ENCODE data around the gene PTPRM. TPM values are rescaled to one million over a fixed set of nuclear protein-coding genes. Genes with fewer than 3 reads are reported as not detected.

PTPRM gene
- polyA plus RNA-seq, 1 of the 3 experiments (the other 2 are of a cell fraction): 16.0 TPM

GRCh38 chr18:8379187-8379941 is 812.2 kb downstream of the PTPRM start:
- H3K4me1 ChIP-seq (ENCODE audit: control insufficient read depth in 1 of 2, insufficient read depth in 2 of 2, low read depth in 1 of 2, low read length in 1 of 2): no peaks in the 10 kb centered on the region; a peak in 1 of 4 replicates
- TF ChIP-seq ELF1 (IDR thresholded peaks at IDR 0.05) (no peak), FOSL2 (IDR thresholded peaks at IDR 0.05; ENCODE audit: borderline replicate concordance, low read depth) (no peak), NRF1 (IDR thresholded peaks at IDR 0.05; ENCODE audit: low read depth, low read length) (no peak), MEF2A (IDR thresholded peaks at IDR 0.05; ENCODE audit: borderline replicate concordance, low read depth) (no peak), SIN3A (IDR thresholded peaks at IDR 0.05; ENCODE audit: borderline replicate concordance, low read depth, low read length) (no peak), POLR2AphosphoS5 (IDR thresholded peaks at IDR 0.05; ENCODE audit: low read depth, low read length) (no peak)
- no peak overlapping the region for H3K9ac ChIP-seq
- no peak for DNase-seq
- H2AFZ ChIP-seq (ENCODE audit: low read depth): no peak overlapping the region
- POLR2A ChIA-PET: no interaction called here
- H3K4me2 ChIP-seq: no peak overlapping the region
- H3K79me2 ChIP-seq (ENCODE audit: insufficient read depth): no peaks in the 10 kb centered on the region
- H3F3A ChIP-seq (replicated peaks; ENCODE audit: insufficient read depth): no peaks in the 10 kb centered on the region
- no peaks in the 10 kb centered on the region for H3K9me3 ChIP-seq
- CTCF ChIA-PET: interaction anchor here (1.0 to 2.5 kb wide), 4 partner anchors 8 to 1107 kb away, joined by 3 to 18 read pairs (median 4); no protein-coding TSS in a partner anchor
- 85% methylated on average over 19 of the region's 19 CpGs for WGBS (ENCODE audit: low lambda C conversion rate)
- H3K36me3 ChIP-seq (replicated peaks in 1 of 2; ENCODE audit: control insufficient read depth in 1 of 2, insufficient read depth in 2 of 2, low read length in 1 of 2): no peaks in the 10 kb centered on the region
- no peaks in the 10 kb centered on the region for H4K20me1 ChIP-seq (ENCODE audit: insufficient read depth)
- H3K27me3 ChIP-seq (ENCODE audit: insufficient read depth): no peaks in the 10 kb centered on the region
- no peaks in the 10 kb centered on the region for H3K9me2 ChIP-seq
- H3K4me3 ChIP-seq (ENCODE audit: low read depth in 2 of 2, low read length in 1 of 2): no peak overlapping the region
- H3K27ac ChIP-seq (ENCODE audit: low read depth in 2 of 2, low read length in 1 of 2): no peak overlapping the region

GRCh38 chr18:8380006-8380405 is 812.9 kb downstream of the PTPRM start:
- ChIA-PET POLR2A (no interaction called here), CTCF (interaction anchor here (1.0 to 2.5 kb wide), 4 partner anchors 9 to 1108 kb away, joined by 3 to 18 read pairs (median 4); no protein-coding TSS in a partner anchor)
- Histone ChIP-seq H3K27ac (ENCODE audit: low read depth in 2 of 2, low read length in 1 of 2) (no peak overlapping the region), H3K4me1 (ENCODE audit: control insufficient read depth in 1 of 2, insufficient read depth in 2 of 2, low read depth in 1 of 2, low read length in 1 of 2) (no peaks in the 10 kb centered on the region), H3K27me3 (ENCODE audit: insufficient read depth) (no peaks in the 10 kb centered on the region), H3K9me2 (no peaks in the 10 kb centered on the region), H3F3A (replicated peaks; ENCODE audit: insufficient read depth) (no peaks in the 10 kb centered on the region), H3K4me3 (ENCODE audit: low read depth in 2 of 2, low read length in 1 of 2) (no peak overlapping the region), H3K9ac (no peak overlapping the region), H2AFZ (ENCODE audit: low read depth) (no peak overlapping the region), H4K20me1 (ENCODE audit: insufficient read depth) (no peaks in the 10 kb centered on the region), H3K36me3 (replicated peaks in 1 of 2; ENCODE audit: control insufficient read depth in 1 of 2, insufficient read depth in 2 of 2, low read length in 1 of 2) (no peaks in the 10 kb centered on the region), H3K4me2 (no peak overlapping the region), H3K9me3 (no peaks in the 10 kb centered on the region), H3K79me2 (ENCODE audit: insufficient read depth) (no peaks in the 10 kb centered on the region)
- 54% methylated on average over 2 of the region's 2 CpGs for WGBS (ENCODE audit: low lambda C conversion rate)
- TF ChIP-seq FOSL2 (IDR thresholded peaks at IDR 0.05; ENCODE audit: borderline replicate concordance, low read depth) (no peak), PBX3 (IDR thresholded peaks at IDR 0.05) (no peak), EP300 (IDR thresholded peaks at IDR 0.05; ENCODE audit: borderline replicate concordance in 1 of 2, low read depth in 1 of 2, low read length in 1 of 2) (no peak), FOXM1 (IDR thresholded peaks at IDR 0.05; ENCODE audit: low read depth) (no peak), FOXJ3 (CRISPR knock-in tag; IDR thresholded peaks at IDR 0.05) (no peak), JUND (IDR thresholded peaks at IDR 0.05) (no peak), REST (IDR thresholded peaks at IDR 0.05; ENCODE audit: low read depth, low read length) (no peak), CHD2 (IDR thresholded peaks at IDR 0.05; ENCODE audit: low read length, partially characterized antibody) (no peak), YY1 (IDR thresholded peaks at IDR 0.05; ENCODE audit: low read depth) (no peak), ZBTB33 (IDR thresholded peaks at IDR 0.05; ENCODE audit: borderline replicate concordance, low read depth) (no peak), RXRA (IDR thresholded peaks at IDR 0.05; ENCODE audit: borderline replicate concordance, low read depth) (no peak), MEF2A (IDR thresholded peaks at IDR 0.05; ENCODE audit: borderline replicate concordance, low read depth) (no peak), USF1 (IDR thresholded peaks at IDR 0.05; ENCODE audit: borderline replicate concordance, low read depth) (no peak), TAF1 (IDR thresholded peaks at IDR 0.05; ENCODE audit: borderline replicate concordance, low read depth, low read length) (no peak), EZH2phosphoT487 (IDR thresholded peaks at IDR 0.05; ENCODE audit: borderline replicate concordance, low read depth) (no peak), GATA2 (CRISPR knock-in tag; IDR thresholded peaks at IDR 0.05) (no peak)
- DNase-seq: no peak
